NCI-H1436 (cell line): ENCODE measurements around the gene FAM228A.
"Not testable (repeated sequence)": the region's sequence is repeated elsewhere in the genome, so short reads cannot be mapped to it uniquely, and the experiment has no call there.

ENCODE experiments used
- DNase-seq: peaks from one replicate; lab custom pipeline; 2025; lab: John Stamatoyannopoulos, UW

The FAM228A gene

GRCh38 chr2:24174851-24175277, at the start of gene FAM228A:
Gene FAM228A, plus strand, starts transcription at chr2:24175053. Its CDS starts 428 bp downstream, at chr2:24175481.
- no peak for DNase-seq

- no peak for DNase-seq
Measured at GRCh38 chr2:24125956-24126355, 48.9 kb upstream of the FAM228A start.

- DNase-seq, result no peak
Measured at GRCh38 chr2:24132543-24132942, 42.3 kb upstream of the FAM228A start.

- not testable (repeated sequence) for DNase-seq
Measured at GRCh38 chr2:24140305-24140704, 34.5 kb upstream of the FAM228A start.

- no peak for DNase-seq
Measured at GRCh38 chr2:24147364-24147763, 27.5 kb upstream of the FAM228A start.

GRCh38 chr2:24152413-24153197, 22.2 kb upstream of the FAM228A start:
- DNase-seq, result no peak

GRCh38 chr2:24153478-24153877, 21.4 kb upstream of the FAM228A start:
- DNase-seq, result no peak

- no peak for DNase-seq
Measured at GRCh38 chr2:24158131-24158530, 16.7 kb upstream of the FAM228A start.

- no peak for DNase-seq
Measured at GRCh38 chr2:24159708-24160107, 15.1 kb upstream of the FAM228A start.

- no peak for DNase-seq
Measured at GRCh38 chr2:24160761-24161160, 14.1 kb upstream of the FAM228A start.

GRCh38 chr2:24162494-24162893, 12.4 kb upstream of the FAM228A start:
- DNase-seq, result no peak

- DNase-seq, result no peak
Measured at GRCh38 chr2:24163186-24163585, 11.7 kb upstream of the FAM228A start.

- DNase-seq, result no peak
Measured at GRCh38 chr2:24163601-24164000, 11.3 kb upstream of the FAM228A start.

GRCh38 chr2:24164416-24164973, 10.4 kb upstream of the FAM228A start:
- no peak for DNase-seq

- DNase-seq, result no peak
Measured at GRCh38 chr2:24169023-24169422, 5.8 kb upstream of the FAM228A start.

GRCh38 chr2:24175631-24176187, 856 bp downstream of the FAM228A start:
- DNase-seq, result no peak

- no peak for DNase-seq
Measured at GRCh38 chr2:24176326-24176725, 1.5 kb downstream of the FAM228A start.

- DNase-seq, result no peak
Measured at GRCh38 chr2:24179683-24180082, 4.8 kb downstream of the FAM228A start.

GRCh38 chr2:24181849-24182248, 7.0 kb downstream of the FAM228A start:
- DNase-seq, result no peak

- DNase-seq, result no peak
Measured at GRCh38 chr2:24182507-24182906, 7.7 kb downstream of the FAM228A start.

GRCh38 chr2:24183366-24184069, 8.7 kb downstream of the FAM228A start:
- no peak for DNase-seq

- DNase-seq, result no peak
Measured at GRCh38 chr2:24189551-24189950, 14.7 kb downstream of the FAM228A start.

- no peak for DNase-seq
Measured at GRCh38 chr2:24190503-24190902, 15.7 kb downstream of the FAM228A start.
